ENCODE measurements around the gene CDH13. TPM values are rescaled to one million over a fixed set of nuclear protein-coding genes. Genes with fewer than 3 reads are reported as not detected.

Gene CDH13
- total RNA-seq, 1 donor from 2014 or later: 161 TPM

- no peaks in the 10 kb centered on the region for H3K9me3 ChIP-seq (replicated peaks)
- H3K27ac ChIP-seq (replicated peaks): peak overlapping the region; percentile 52
- no peaks in the 10 kb centered on the region for H3K36me3 ChIP-seq
- no peaks in the 10 kb centered on the region for H3K27me3 ChIP-seq (ENCODE audit: low read depth)
- intact Hi-C loops (cut with micrococcal nuclease): no loop called here
- H3K4me1 ChIP-seq: peaks cover 17% of the 10 kb centered on the region
- DNase-seq: no peak
- TF ChIP-seq CTCF (IDR thresholded peaks at IDR 0.05; ENCODE audit: borderline replicate concordance): no peak
- no peak overlapping the region for H3K4me3 ChIP-seq
Measured at GRCh38 chr16:83393196-83393981, 766.6 kb downstream of the CDH13 start.

- no peak for TF ChIP-seq CTCF (IDR thresholded peaks at IDR 0.05; ENCODE audit: borderline replicate concordance)
- no peak overlapping the region for H3K4me3 ChIP-seq
- intact Hi-C loops (cut with micrococcal nuclease): no loop called here
Measured at GRCh38 chr16:83397601-83398291, 771.0 kb downstream of the CDH13 start.

GRCh38 chr16:83400234-83400633 is 773.5 kb downstream of the CDH13 start:
- Histone ChIP-seq H3K4me1 (no peaks in the 10 kb centered on the region), H3K4me3 (no peak overlapping the region), H3K27me3 (ENCODE audit: low read depth) (no peaks in the 10 kb centered on the region), H3K27ac (replicated peaks) (no peak overlapping the region), H3K9me3 (replicated peaks) (peaks cover 3% of the 10 kb centered on the region), H3K36me3 (no peaks in the 10 kb centered on the region)
- no peak for TF ChIP-seq CTCF (IDR thresholded peaks at IDR 0.05; ENCODE audit: borderline replicate concordance)
- intact Hi-C loops (cut with micrococcal nuclease): no loop called here
- DNase-seq: no peak

More at GRCh38 chr16:83397601-83398291, 771.0 kb downstream of the CDH13 start:
- H3K27ac ChIP-seq (replicated peaks): no peak overlapping the region
- H3K36me3 ChIP-seq: no peaks in the 10 kb centered on the region
- DNase-seq: no peak
- H3K9me3 ChIP-seq (replicated peaks): peaks cover 3% of the 10 kb centered on the region
- H3K4me1 ChIP-seq: no peaks in the 10 kb centered on the region
- no peaks in the 10 kb centered on the region for H3K27me3 ChIP-seq (ENCODE audit: low read depth)

GRCh38 chr16:83402160-83402814 is 775.5 kb downstream of the CDH13 start:
- Histone ChIP-seq H3K27me3 (ENCODE audit: low read depth) (no peaks in the 10 kb centered on the region), H3K4me3 (no peak overlapping the region), H3K36me3 (no peaks in the 10 kb centered on the region), H3K27ac (replicated peaks) (no peak overlapping the region), H3K4me1 (no peaks in the 10 kb centered on the region), H3K9me3 (replicated peaks) (peaks cover 3% of the 10 kb centered on the region)
- no peak for TF ChIP-seq CTCF (IDR thresholded peaks at IDR 0.05; ENCODE audit: borderline replicate concordance)
- no peak for DNase-seq
- intact Hi-C loops (cut with micrococcal nuclease): no loop called here

GRCh38 chr16:83402967-83403366 is 776.2 kb downstream of the CDH13 start:
- no peaks in the 10 kb centered on the region for H3K4me1 ChIP-seq
- DNase-seq: no peak
- H3K9me3 ChIP-seq (replicated peaks): peaks cover 3% of the 10 kb centered on the region
- no peaks in the 10 kb centered on the region for H3K27me3 ChIP-seq (ENCODE audit: low read depth)
- no peak for TF ChIP-seq CTCF (IDR thresholded peaks at IDR 0.05; ENCODE audit: borderline replicate concordance)
- H3K36me3 ChIP-seq: no peaks in the 10 kb centered on the region
- H3K4me3 ChIP-seq: no peak overlapping the region
- H3K27ac ChIP-seq (replicated peaks): no peak overlapping the region
- intact Hi-C loops (cut with micrococcal nuclease): no loop called here

All from left ventricle myocardium inferior (tissue), 1 donor.